Lower leg skin (tissue), 3 donors: ENCODE measurements around the gene POLK.
"Not testable (repeated sequence)": the region's sequence is repeated elsewhere in the genome, so short reads cannot be mapped to it uniquely, and the experiment has no call there.

Experiments
- POLR2A ChIP-seq, 2 donors: fragments of 450-650 bp; IDR thresholded peaks; one replicate each; pipeline ENCODE4 v1.6.1; 2016 to 2017; ENCODE audit warnings: antibody characterized with exemption in 2 of 2, mild to moderate bottlenecking in 1 of 2, moderate library complexity in 1 of 2
- TF ChIP-seq, protein P1 (sequence below), 3 donors: fragments of 450-650 bp; IDR thresholded peaks; one replicate each; pipeline ENCODE4 v1.5.1; 2016; ENCODE audit warnings: antibody characterized with exemption in 3 of 3, mild to moderate bottlenecking in 3 of 3, moderate library complexity in 2 of 3

DNA sequence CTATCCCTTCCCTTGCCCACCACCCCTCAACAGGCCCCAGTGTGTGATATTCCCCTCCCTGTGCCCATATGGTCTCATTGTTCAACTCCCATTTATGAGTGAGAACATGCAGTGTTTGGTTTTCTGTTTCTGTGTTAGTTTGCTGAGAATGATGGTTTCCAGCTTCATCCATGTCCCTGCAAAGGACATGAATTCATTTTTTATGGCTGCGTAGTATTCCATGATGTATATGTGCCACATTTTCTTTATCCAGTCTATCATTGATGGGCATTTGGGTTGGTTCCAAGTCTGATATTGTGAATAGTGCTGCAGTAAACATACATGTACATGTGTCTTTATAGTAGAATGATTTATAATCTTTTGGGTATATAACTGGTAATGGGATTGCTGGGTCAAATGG is 49.0 kb downstream of the POLK start:
- TF ChIP-seq, protein P1, sequence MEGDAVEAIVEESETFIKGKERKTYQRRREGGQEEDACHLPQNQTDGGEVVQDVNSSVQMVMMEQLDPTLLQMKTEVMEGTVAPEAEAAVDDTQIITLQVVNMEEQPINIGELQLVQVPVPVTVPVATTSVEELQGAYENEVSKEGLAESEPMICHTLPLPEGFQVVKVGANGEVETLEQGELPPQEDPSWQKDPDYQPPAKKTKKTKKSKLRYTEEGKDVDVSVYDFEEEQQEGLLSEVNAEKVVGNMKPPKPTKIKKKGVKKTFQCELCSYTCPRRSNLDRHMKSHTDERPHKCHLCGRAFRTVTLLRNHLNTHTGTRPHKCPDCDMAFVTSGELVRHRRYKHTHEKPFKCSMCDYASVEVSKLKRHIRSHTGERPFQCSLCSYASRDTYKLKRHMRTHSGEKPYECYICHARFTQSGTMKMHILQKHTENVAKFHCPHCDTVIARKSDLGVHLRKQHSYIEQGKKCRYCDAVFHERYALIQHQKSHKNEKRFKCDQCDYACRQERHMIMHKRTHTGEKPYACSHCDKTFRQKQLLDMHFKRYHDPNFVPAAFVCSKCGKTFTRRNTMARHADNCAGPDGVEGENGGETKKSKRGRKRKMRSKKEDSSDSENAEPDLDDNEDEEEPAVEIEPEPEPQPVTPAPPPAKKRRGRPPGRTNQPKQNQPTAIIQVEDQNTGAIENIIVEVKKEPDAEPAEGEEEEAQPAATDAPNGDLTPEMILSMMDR (IDR thresholded peaks at IDR 0.05): not testable (repeated sequence)
- not testable (repeated sequence) for TF ChIP-seq POLR2A (IDR thresholded peaks at IDR 0.05)
